ENCODE data around the gene MOB3B. TPM values are rescaled to one million over a fixed set of nuclear protein-coding genes. Genes with fewer than 3 reads are reported as not detected.

The MOB3B gene
- total RNA-seq, 1 donor from 2014 or later: 1.0 TPM

DNA sequence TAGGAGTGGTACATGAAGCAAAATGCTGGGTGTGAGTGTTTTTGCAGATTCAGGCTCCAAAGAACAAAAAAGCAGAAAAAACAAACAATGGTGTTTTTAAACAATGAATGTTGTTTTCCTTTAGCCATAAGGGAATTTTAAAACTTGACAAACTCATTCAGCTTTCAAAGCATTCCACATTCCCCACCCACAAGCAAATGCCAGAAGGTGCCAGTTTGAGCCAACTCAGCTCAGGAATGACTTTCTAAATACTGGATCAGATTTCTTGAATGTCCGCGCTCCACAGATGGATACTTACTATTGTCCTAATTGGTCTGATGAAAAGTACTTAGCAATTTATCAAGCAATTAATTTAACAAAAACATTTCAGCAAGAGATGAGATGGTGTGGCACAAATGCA, 12.9 kb upstream of the MOB3B start:
- no peak overlapping the region for H3K9ac ChIP-seq (ENCODE audit: low read depth in 1 of 3, low read length in 3 of 3)
- H3K9me3 ChIP-seq (ENCODE audit: control insufficient read depth in 3 of 3, low read length in 3 of 3): no peaks in the 10 kb centered on the region
- H3K36me3 ChIP-seq (ENCODE audit: control insufficient read depth in 3 of 3, insufficient read depth in 3 of 3, low read length in 3 of 3): no peaks in the 10 kb centered on the region
- H3K4me1 ChIP-seq (ENCODE audit: control insufficient read depth in 3 of 3, insufficient read depth in 3 of 3, low read length in 3 of 3): peaks cover 28 to 52% (median 32%) of the 10 kb centered on the region in 3 donors
- no peak overlapping the region for H3K27ac ChIP-seq (ENCODE audit: low read depth, low read length)
- H3K4me3 ChIP-seq (ENCODE audit: low read length in 3 of 3): no peak overlapping the region
- no peaks in the 10 kb centered on the region for H3K27me3 ChIP-seq (ENCODE audit: control insufficient read depth in 3 of 3, insufficient read depth in 3 of 3, low read length in 3 of 3)

DNA sequence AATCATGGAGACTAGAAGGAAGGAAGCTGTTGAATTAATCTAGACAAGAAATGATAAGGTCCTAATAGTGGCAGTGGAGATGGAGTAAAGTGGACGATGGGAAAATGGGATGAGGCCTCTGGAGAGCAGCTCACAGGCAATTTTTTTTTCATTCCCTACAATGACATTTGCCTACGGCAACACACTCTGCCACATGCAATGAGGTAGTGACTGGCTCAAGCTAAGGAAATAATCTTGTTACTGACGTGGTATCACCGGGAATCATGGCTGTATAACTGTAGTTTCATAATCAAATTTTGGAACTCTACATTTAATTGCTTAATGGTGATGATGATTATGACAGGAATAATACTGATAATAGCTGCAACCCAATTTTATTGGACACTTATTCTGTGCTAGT, 12.1 kb upstream of the MOB3B start:
- Histone ChIP-seq H3K27ac (ENCODE audit: low read depth, low read length) (no peak overlapping the region), H3K4me1 (ENCODE audit: control insufficient read depth in 3 of 3, insufficient read depth in 3 of 3, low read length in 3 of 3) (peaks cover 34 to 58% (median 38%) of the 10 kb centered on the region in 3 donors), H3K36me3 (ENCODE audit: control insufficient read depth in 3 of 3, insufficient read depth in 3 of 3, low read length in 3 of 3) (no peaks in the 10 kb centered on the region), H3K4me3 (ENCODE audit: low read length in 3 of 3) (no peak overlapping the region), H3K9me3 (ENCODE audit: control insufficient read depth in 3 of 3, low read length in 3 of 3) (no peaks in the 10 kb centered on the region), H3K27me3 (ENCODE audit: control insufficient read depth in 3 of 3, insufficient read depth in 3 of 3, low read length in 3 of 3) (no peaks in the 10 kb centered on the region), H3K9ac (ENCODE audit: low read depth in 1 of 3, low read length in 3 of 3) (no peak overlapping the region)

DNA sequence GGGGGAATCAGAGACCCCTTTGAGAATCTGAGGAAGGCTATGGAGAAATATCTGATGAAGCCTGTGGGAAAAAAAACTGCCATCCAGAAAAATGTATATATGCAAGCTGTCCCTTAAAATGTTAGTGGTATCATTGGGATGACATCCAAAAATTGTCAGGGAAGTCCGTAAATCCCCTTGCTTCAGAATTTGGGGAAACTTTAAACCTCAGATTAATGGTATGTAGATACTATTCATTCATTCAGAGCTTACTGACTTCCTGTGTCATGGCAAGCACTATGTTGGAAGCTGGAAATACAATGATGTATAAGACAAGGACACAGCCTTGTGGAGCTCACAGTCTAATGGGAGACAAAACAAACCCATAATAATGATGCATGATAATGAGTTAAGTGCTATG, 10.9 kb upstream of the MOB3B start:
- Histone ChIP-seq H3K36me3 (ENCODE audit: control insufficient read depth in 3 of 3, insufficient read depth in 3 of 3, low read length in 3 of 3) (no peaks in the 10 kb centered on the region), H3K9me3 (ENCODE audit: control insufficient read depth in 3 of 3, low read length in 3 of 3) (no peaks in the 10 kb centered on the region), H3K27me3 (ENCODE audit: control insufficient read depth in 3 of 3, insufficient read depth in 3 of 3, low read length in 3 of 3) (no peaks in the 10 kb centered on the region), H3K4me3 (ENCODE audit: low read length in 3 of 3) (no peak overlapping the region), H3K9ac (ENCODE audit: low read depth in 1 of 3, low read length in 3 of 3) (peak overlapping the region in 1 of 3 donors; percentile 3), H3K27ac (ENCODE audit: low read depth, low read length) (peak overlapping the region; percentile 76), H3K4me1 (ENCODE audit: control insufficient read depth in 3 of 3, insufficient read depth in 3 of 3, low read length in 3 of 3) (peaks cover 37 to 59% (median 39%) of the 10 kb centered on the region in 3 donors)

DNA sequence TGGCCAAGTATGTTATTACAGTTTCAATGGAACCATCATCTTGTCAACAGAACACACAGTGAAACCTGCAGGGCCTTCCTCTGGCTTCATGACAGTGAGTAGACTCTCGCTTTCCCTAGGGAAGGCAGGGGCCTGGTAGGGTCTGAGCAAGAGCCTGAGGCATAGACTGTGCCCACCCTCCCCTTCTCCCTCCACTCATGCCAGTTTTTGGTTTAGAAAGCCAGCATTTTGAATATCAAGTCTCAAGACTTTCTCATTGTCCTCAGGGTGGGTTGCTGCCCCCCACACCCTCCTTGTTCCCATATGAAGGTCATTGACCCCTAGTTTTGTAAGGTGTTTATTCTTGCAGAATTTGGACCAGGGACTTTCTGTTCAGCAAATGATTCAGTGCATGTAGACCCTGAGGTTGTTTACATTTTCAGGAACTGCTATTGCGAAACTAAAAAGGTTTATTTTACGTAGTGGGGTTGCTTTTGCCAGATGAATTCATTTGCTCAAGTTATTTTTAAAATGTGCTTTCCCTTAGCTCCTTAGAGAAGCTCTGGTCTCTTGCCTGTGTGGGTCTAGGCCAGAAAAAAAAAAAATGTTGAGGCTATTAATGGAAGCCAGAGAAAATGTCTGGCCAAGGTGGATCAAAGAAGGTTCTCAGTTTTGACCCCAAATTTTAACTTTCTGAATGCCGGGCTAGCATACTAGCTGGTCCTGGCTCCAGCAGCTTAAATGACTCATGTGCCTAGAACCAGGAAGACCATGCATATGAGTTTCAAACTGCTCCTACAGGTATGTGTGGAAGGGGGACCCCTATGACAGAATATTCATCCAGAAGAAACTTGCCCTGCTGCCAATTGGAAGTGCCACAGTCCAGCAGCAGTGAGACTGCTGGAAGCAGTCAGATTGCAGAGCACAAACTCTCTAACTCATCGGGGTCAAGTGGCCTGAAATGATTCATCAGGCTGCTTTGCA, 10.1 kb upstream of the MOB3B start:
- Histone ChIP-seq H3K36me3 (ENCODE audit: control insufficient read depth in 3 of 3, insufficient read depth in 3 of 3, low read length in 3 of 3) (no peaks in the 10 kb centered on the region), H3K4me3 (ENCODE audit: low read length in 3 of 3) (peak overlapping the region in 2 of 3 donors; percentile 11 to 29), H3K9ac (ENCODE audit: low read depth in 1 of 3, low read length in 3 of 3) (peak overlapping the region; percentile 18 to 42 (median 40)), H3K27me3 (ENCODE audit: control insufficient read depth in 3 of 3, insufficient read depth in 3 of 3, low read length in 3 of 3) (no peaks in the 10 kb centered on the region), H3K9me3 (ENCODE audit: control insufficient read depth in 3 of 3, low read length in 3 of 3) (no peaks in the 10 kb centered on the region), H3K4me1 (ENCODE audit: control insufficient read depth in 3 of 3, insufficient read depth in 3 of 3, low read length in 3 of 3) (peaks cover 37 to 54% (median 39%) of the 10 kb centered on the region in 3 donors), H3K27ac (ENCODE audit: low read depth, low read length) (peak overlapping the region; percentile 76)

DNA sequence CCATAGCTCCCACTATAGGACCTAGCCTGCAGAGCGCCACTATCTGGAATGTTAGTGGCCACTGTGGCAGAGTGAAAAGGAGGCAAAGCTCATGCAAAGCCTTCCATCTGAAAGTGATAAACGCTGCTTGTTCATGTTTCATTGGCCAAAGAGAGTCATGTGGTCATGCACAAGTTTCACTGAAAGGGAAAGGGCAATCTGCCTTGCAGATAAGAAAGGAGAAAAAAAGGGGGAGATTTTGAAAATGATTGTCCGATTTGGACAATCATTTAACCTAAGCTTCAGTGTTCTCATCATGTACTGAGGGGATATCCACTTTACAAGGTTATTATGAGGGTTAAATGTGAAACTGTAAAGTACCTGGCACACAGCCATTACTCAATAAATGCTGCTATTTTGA, 9.0 kb upstream of the MOB3B start:
- Histone ChIP-seq H3K4me3 (ENCODE audit: low read length in 3 of 3) (no peak overlapping the region), H3K9ac (ENCODE audit: low read depth in 1 of 3, low read length in 3 of 3) (no peak overlapping the region), H3K27ac (ENCODE audit: low read depth, low read length) (no peak overlapping the region), H3K9me3 (ENCODE audit: control insufficient read depth in 3 of 3, low read length in 3 of 3) (no peaks in the 10 kb centered on the region), H3K27me3 (ENCODE audit: control insufficient read depth in 3 of 3, insufficient read depth in 3 of 3, low read length in 3 of 3) (no peaks in the 10 kb centered on the region), H3K4me1 (ENCODE audit: control insufficient read depth in 3 of 3, insufficient read depth in 3 of 3, low read length in 3 of 3) (peaks cover 37 to 54% (median 39%) of the 10 kb centered on the region in 3 donors), H3K36me3 (ENCODE audit: control insufficient read depth in 3 of 3, insufficient read depth in 3 of 3, low read length in 3 of 3) (no peaks in the 10 kb centered on the region)

DNA sequence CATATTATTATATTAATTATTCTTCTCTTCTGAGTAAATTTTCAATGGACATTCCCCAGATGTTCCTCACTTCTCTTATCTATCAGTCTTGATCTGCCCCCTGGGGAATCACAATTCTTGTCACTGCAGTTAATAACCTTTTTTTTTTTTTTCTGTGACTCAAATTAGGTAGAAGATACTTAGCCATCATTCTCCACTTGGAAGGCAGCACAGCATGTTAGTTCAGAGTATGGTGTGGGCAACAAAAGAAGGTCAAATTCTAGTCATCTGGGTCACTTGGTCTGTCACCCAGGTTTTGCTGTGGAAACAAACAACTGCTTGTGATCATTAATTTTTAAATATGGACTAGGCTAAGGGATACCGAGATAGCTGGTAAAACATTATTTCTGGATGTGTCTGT, 8.1 kb upstream of the MOB3B start:
- Histone ChIP-seq H3K4me3 (ENCODE audit: low read length in 3 of 3) (no peak overlapping the region), H3K27ac (ENCODE audit: low read depth, low read length) (no peak overlapping the region), H3K9me3 (ENCODE audit: control insufficient read depth in 3 of 3, low read length in 3 of 3) (no peaks in the 10 kb centered on the region), H3K9ac (ENCODE audit: low read depth in 1 of 3, low read length in 3 of 3) (no peak overlapping the region), H3K36me3 (ENCODE audit: control insufficient read depth in 3 of 3, insufficient read depth in 3 of 3, low read length in 3 of 3) (no peaks in the 10 kb centered on the region), H3K4me1 (ENCODE audit: control insufficient read depth in 3 of 3, insufficient read depth in 3 of 3, low read length in 3 of 3) (peaks cover 36 to 49% (median 39%) of the 10 kb centered on the region in 3 donors), H3K27me3 (ENCODE audit: control insufficient read depth in 3 of 3, insufficient read depth in 3 of 3, low read length in 3 of 3) (no peaks in the 10 kb centered on the region)

DNA sequence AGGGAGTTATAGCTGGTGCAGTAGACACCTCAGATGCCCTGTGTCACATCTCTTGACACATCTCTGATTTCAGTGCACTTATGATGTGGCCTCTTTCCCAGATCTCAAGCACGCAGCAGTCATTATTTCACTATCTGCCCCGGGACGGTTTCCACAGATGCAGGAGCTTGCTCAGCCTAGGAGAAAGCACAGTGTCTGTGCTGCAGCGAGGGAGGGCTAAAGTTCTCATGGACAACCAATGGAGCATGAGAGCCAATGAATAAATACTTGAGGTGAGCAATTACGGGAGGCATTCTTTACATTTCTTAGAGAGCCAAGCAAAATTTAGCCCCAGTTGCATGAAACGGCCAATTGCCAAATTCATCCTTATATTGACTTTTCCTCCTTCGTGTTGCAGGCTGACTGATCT, 7.4 kb upstream of the MOB3B start:
- H3K4me1 ChIP-seq (ENCODE audit: control insufficient read depth in 3 of 3, insufficient read depth in 3 of 3, low read length in 3 of 3): peaks cover 29 to 43% (median 33%) of the 10 kb centered on the region in 3 donors

DNA sequence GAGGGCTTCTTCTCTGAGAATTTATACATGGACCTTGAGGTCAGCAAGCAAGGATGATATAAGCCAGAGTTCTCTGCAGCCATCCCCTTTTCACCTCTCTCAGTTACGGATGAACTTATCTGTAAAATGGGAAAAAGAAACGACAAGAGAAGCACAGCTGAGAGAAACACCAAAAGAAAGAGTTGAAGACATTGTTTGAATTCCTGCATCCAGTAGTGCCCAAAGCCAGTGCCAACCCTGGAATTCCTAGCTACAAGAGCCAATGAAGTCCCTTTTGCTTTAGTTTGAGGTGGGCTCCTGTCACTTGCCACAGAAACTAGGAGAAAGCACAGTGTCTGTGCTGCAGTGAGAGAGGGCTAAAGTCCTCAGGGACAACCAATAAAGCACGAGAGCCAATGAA, 6.6 kb upstream of the MOB3B start:
- Histone ChIP-seq H3K9ac (ENCODE audit: low read depth in 1 of 3, low read length in 3 of 3) (no peak overlapping the region), H3K27me3 (ENCODE audit: control insufficient read depth in 3 of 3, insufficient read depth in 3 of 3, low read length in 3 of 3) (no peaks in the 10 kb centered on the region), H3K27ac (ENCODE audit: low read depth, low read length) (no peak overlapping the region), H3K4me1 (ENCODE audit: control insufficient read depth in 3 of 3, insufficient read depth in 3 of 3, low read length in 3 of 3) (peaks cover 29 to 35% (median 33%) of the 10 kb centered on the region in 3 donors), H3K9me3 (ENCODE audit: control insufficient read depth in 3 of 3, low read length in 3 of 3) (no peaks in the 10 kb centered on the region), H3K36me3 (ENCODE audit: control insufficient read depth in 3 of 3, insufficient read depth in 3 of 3, low read length in 3 of 3) (no peaks in the 10 kb centered on the region), H3K4me3 (ENCODE audit: low read length in 3 of 3) (no peak overlapping the region)

More for the DNA sequence above, 7.4 kb upstream of the MOB3B start:
- H3K27me3 ChIP-seq (ENCODE audit: control insufficient read depth in 3 of 3, insufficient read depth in 3 of 3, low read length in 3 of 3): no peaks in the 10 kb centered on the region
- no peak overlapping the region for H3K4me3 ChIP-seq (ENCODE audit: low read length in 3 of 3)
- peak overlapping the region in 1 of 3 donors; percentile 3 for H3K9ac ChIP-seq (ENCODE audit: low read depth in 1 of 3, low read length in 3 of 3)
- no peaks in the 10 kb centered on the region for H3K9me3 ChIP-seq (ENCODE audit: control insufficient read depth in 3 of 3, low read length in 3 of 3)
- no peak overlapping the region for H3K27ac ChIP-seq (ENCODE audit: low read depth, low read length)
- H3K36me3 ChIP-seq (ENCODE audit: control insufficient read depth in 3 of 3, insufficient read depth in 3 of 3, low read length in 3 of 3): no peaks in the 10 kb centered on the region

DNA sequence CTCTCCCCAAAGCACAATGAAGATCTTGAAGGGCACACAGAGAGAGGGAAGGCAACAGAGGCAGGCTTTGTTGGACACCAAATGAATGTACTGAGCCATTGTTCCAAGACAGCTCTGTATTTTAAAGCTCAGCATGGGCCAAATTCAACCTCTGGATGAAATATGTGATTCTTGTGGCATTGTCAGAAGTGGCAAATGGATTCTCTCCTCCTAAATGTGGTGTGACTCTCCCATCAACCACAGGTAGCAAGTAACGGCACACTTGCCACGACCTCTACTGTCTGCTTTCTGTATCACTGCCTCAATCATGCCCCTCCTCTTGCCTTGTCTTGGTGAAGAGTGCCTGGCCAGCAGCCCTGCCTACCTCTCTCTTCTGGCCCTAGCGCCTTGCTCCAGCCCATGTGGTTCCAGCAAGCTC, 6.1 kb upstream of the MOB3B start:
- H3K4me1 ChIP-seq (ENCODE audit: control insufficient read depth in 3 of 3, insufficient read depth in 3 of 3, low read length in 3 of 3): peaks cover 25 to 30% (median 29%) of the 10 kb centered on the region in 3 donors
- H3K9me3 ChIP-seq (ENCODE audit: control insufficient read depth in 3 of 3, low read length in 3 of 3): no peaks in the 10 kb centered on the region
- H3K4me3 ChIP-seq (ENCODE audit: low read length in 3 of 3): no peak overlapping the region
- no peaks in the 10 kb centered on the region for H3K27me3 ChIP-seq (ENCODE audit: control insufficient read depth in 3 of 3, insufficient read depth in 3 of 3, low read length in 3 of 3)
- H3K36me3 ChIP-seq (ENCODE audit: control insufficient read depth in 3 of 3, insufficient read depth in 3 of 3, low read length in 3 of 3): no peaks in the 10 kb centered on the region
- no peak overlapping the region for H3K9ac ChIP-seq (ENCODE audit: low read depth in 1 of 3, low read length in 3 of 3)
- H3K27ac ChIP-seq (ENCODE audit: low read depth, low read length): no peak overlapping the region

DNA sequence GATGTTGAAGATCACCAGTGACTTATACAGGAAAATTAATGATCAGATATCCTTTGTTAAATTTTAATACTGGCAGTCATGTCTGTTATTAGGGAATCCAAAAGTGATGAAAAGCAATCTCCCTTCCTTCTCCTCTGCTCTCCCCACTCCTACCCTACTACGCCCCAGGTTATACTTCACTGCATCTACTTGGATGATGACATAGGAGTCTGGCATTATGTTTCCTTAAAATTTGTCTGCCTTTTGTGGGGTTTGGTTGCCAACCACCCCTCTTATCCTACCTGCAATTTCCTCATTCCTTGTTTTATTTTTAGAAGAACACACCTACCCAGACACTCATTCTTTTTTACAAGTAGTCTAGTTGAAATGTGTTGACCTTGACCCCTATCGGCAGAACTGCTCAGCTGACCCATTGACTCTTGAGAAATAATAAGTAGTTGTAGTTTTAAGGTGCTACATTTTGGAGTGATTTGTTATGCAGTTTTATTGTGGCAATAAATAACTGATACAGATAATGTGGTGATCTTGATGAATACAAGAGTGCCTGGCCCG, 5.1 kb upstream of the MOB3B start:
- Histone ChIP-seq H3K9ac (ENCODE audit: low read depth in 1 of 3, low read length in 3 of 3) (no peak overlapping the region), H3K4me1 (ENCODE audit: control insufficient read depth in 3 of 3, insufficient read depth in 3 of 3, low read length in 3 of 3) (peaks cover 16 to 29% (median 20%) of the 10 kb centered on the region in 3 donors), H3K4me3 (ENCODE audit: low read length in 3 of 3) (no peak overlapping the region), H3K36me3 (ENCODE audit: control insufficient read depth in 3 of 3, insufficient read depth in 3 of 3, low read length in 3 of 3) (no peaks in the 10 kb centered on the region), H3K27ac (ENCODE audit: low read depth, low read length) (no peak overlapping the region), H3K9me3 (ENCODE audit: control insufficient read depth in 3 of 3, low read length in 3 of 3) (no peaks in the 10 kb centered on the region), H3K27me3 (ENCODE audit: control insufficient read depth in 3 of 3, insufficient read depth in 3 of 3, low read length in 3 of 3) (no peaks in the 10 kb centered on the region)
